ENCODE measurements around the gene PTCH2. TPM values are rescaled to one million over a fixed set of nuclear protein-coding genes. Genes with fewer than 3 reads are reported as not detected.

The PTCH2 gene
- total RNA-seq, 1 experiment from 2014 or later, result not detected

DNA sequence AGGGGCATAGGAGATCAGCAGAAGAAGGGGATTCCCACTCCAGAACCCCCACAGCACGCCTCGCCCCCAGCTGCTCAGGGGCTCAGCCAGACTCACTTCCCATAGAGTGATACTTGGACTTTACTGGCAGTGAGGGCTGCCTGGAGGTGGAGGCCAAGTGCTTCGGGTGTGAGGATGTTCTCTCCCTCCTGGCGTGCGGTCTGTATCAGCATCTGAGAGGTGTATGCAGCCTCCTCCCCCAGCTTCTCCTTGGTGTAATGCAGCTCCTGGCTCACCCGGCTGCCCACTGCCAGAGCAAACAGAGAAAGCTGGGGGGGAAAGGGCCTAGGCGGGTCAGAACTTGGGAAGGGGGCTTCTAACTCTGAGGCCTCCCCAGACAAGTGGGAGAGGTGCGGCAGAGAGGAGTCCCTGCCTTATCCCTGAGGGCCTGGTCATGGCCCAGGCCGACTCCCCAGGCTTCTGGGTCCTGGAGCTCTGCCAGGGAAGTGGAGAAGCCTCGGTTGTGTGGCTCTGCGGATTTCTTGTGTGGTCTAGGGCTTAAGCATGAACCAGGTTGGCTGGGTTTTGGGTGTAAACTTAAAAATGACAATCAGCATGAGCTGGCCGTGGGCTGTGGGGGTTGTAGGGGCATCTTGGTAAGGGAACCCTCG lies 10.9 kb downstream of the PTCH2 start:
- CTCF ChIA-PET, result no interaction called here
- POLR2A ChIA-PET (ENCODE audit: unreplicated experiment), result no interaction called here
- ATAC-seq, result no peak

GRCh38 chr1:44831516-44831915 lies 11.5 kb downstream of the PTCH2 start:
- no peaks in the 10 kb centered on the region for H3K9me2 ChIP-seq (replicated peaks; ENCODE audit: low read length)
- CTCF ChIA-PET, result no interaction called here
- TF ChIP-seq CTCF (conservative IDR thresholded peaks at IDR 0.05; ENCODE audit: low read depth, low read length), result no peak
- H4K20me1 ChIP-seq (ENCODE audit: low read length), result no peaks in the 10 kb centered on the region
- no peak overlapping the region for H3K27ac ChIP-seq (ENCODE audit: low read length)
- no peak overlapping the region for H3K4me2 ChIP-seq (ENCODE audit: low read length)
- POLR2A ChIA-PET (ENCODE audit: unreplicated experiment), result no interaction called here
- no peaks in the 10 kb centered on the region for H3K27me3 ChIP-seq (ENCODE audit: low read length)
- H3K9me3 ChIP-seq (ENCODE audit: low read length), result no peaks in the 10 kb centered on the region
- no peak overlapping the region for H2AFZ ChIP-seq (ENCODE audit: low read length)
- H3K4me3 ChIP-seq (ENCODE audit: low read length), result no peak overlapping the region
- H3K9ac ChIP-seq (ENCODE audit: low read length), result no peak overlapping the region
- no peak for DNase-seq
- H3K79me2 ChIP-seq (ENCODE audit: low read length), result no peaks in the 10 kb centered on the region
- no peaks in the 10 kb centered on the region for H3K36me3 ChIP-seq (ENCODE audit: low read depth, low read length)
- intact Hi-C loops (cut with micrococcal nuclease), result loop anchor here (10.0 kb wide), 1 partner anchor 93 kb away; no protein-coding TSS in a partner anchor
- H3K4me1 ChIP-seq (ENCODE audit: insufficient read depth, low read length), result no peaks in the 10 kb centered on the region
- no peaks in the 10 kb centered on the region for H3F3A ChIP-seq (ENCODE audit: low read length, unreplicated experiment)
- ATAC-seq, result no peak
- BruUV-seq (replicated peaks), result no TSS peak

More for the DNA sequence above, 10.9 kb downstream of the PTCH2 start:
- Histone ChIP-seq H3K4me1 (ENCODE audit: insufficient read depth, low read length) (no peaks in the 10 kb centered on the region), H3K9me2 (replicated peaks; ENCODE audit: low read length) (no peaks in the 10 kb centered on the region), H3K4me2 (ENCODE audit: low read length) (no peak overlapping the region), H2AFZ (ENCODE audit: low read length) (no peak overlapping the region), H3K27me3 (ENCODE audit: low read length) (no peaks in the 10 kb centered on the region), H3K9me3 (ENCODE audit: low read length) (no peaks in the 10 kb centered on the region), H4K20me1 (ENCODE audit: low read length) (no peaks in the 10 kb centered on the region), H3K27ac (ENCODE audit: low read length) (no peak overlapping the region), H3K9ac (ENCODE audit: low read length) (no peak overlapping the region), H3K36me3 (ENCODE audit: low read depth, low read length) (no peaks in the 10 kb centered on the region), H3F3A (ENCODE audit: low read length, unreplicated experiment) (no peaks in the 10 kb centered on the region), H3K4me3 (ENCODE audit: low read length) (no peak overlapping the region), H3K79me2 (ENCODE audit: low read length) (no peaks in the 10 kb centered on the region)
- DNase-seq, result no peak
- TF ChIP-seq EZH2 (IDR thresholded peaks at IDR 0.05; ENCODE audit: low read length, unreplicated experiment), result no peak
- no peak for TF ChIP-seq CTCF (conservative IDR thresholded peaks at IDR 0.05; ENCODE audit: low read depth, low read length)
- no peak for TF ChIP-seq EZH2phosphoT487 (IDR thresholded peaks at IDR 0.05; ENCODE audit: borderline replicate concordance, low read length)
- intact Hi-C loops (cut with micrococcal nuclease), result loop anchor here (10.0 kb wide), 1 partner anchor 93 kb away; no protein-coding TSS in a partner anchor
- BruUV-seq (replicated peaks), result no TSS peak

DNA sequence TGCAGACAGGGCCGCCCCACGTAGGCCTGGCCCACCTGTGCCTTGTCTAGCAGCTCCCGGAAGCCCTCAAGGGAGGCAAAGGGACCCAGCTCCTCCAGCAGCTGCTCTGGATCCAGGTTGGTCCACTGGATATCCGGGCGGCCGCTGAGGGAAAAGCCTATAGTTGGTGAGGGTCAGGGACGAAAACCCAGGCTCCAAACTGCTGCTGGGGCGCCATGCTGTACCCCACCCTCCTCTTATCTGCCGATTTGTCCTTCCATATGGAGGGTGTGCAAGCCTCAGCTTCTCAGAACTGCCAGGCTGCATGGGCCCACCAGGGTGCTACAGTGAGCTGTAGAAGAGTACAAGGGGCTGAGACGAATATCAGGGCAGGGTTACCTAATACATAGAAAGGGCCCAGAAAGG lies 12.2 kb downstream of the PTCH2 start:
- no TSS peak for BruUV-seq (replicated peaks)
- Histone ChIP-seq H4K20me1 (ENCODE audit: low read length) (no peaks in the 10 kb centered on the region), H3F3A (ENCODE audit: low read length, unreplicated experiment) (no peaks in the 10 kb centered on the region), H3K27me3 (ENCODE audit: low read length) (no peaks in the 10 kb centered on the region), H3K4me2 (ENCODE audit: low read length) (no peak overlapping the region), H3K9me3 (ENCODE audit: low read length) (no peaks in the 10 kb centered on the region), H3K9ac (ENCODE audit: low read length) (no peak overlapping the region), H3K9me2 (replicated peaks; ENCODE audit: low read length) (no peaks in the 10 kb centered on the region), H3K4me1 (ENCODE audit: insufficient read depth, low read length) (no peaks in the 10 kb centered on the region), H3K79me2 (ENCODE audit: low read length) (no peaks in the 10 kb centered on the region), H2AFZ (ENCODE audit: low read length) (no peak overlapping the region), H3K36me3 (ENCODE audit: low read depth, low read length) (no peaks in the 10 kb centered on the region), H3K27ac (ENCODE audit: low read length) (no peak overlapping the region), H3K4me3 (ENCODE audit: low read length) (no peak overlapping the region)
- ChIA-PET POLR2A (ENCODE audit: unreplicated experiment) (interaction anchor here (0.6 kb wide), 1 partner anchor 156 kb away, joined by 4 read pairs; the partner anchor contains the start of gene EIF2B3), CTCF (no interaction called here)
- intact Hi-C loops (cut with micrococcal nuclease), result loop anchor here (10.0 kb wide), 1 partner anchor 94 kb away; no protein-coding TSS in a partner anchor
- DNase-seq (no peak), ATAC-seq (no peak)
- TF ChIP-seq EZH2 (IDR thresholded peaks at IDR 0.05; ENCODE audit: low read length, unreplicated experiment) (no peak), EZH2phosphoT487 (IDR thresholded peaks at IDR 0.05; ENCODE audit: borderline replicate concordance, low read length) (no peak), CTCF (conservative IDR thresholded peaks at IDR 0.05; ENCODE audit: low read depth, low read length) (no peak)
